DMS 273 (cell line): ENCODE measurements around the gene PTP4A2.
"Not testable (repeated sequence)": the region's sequence is repeated elsewhere in the genome, so short reads cannot be mapped to it uniquely, and the experiment has no call there.

ENCODE experiments used
- DNase-seq: peaks from one replicate; lab custom pipeline; 2025; ENCODE audit not compliant: unreplicated experiment; lab: John Stamatoyannopoulos, UW

Gene PTP4A2

GRCh38 chr1:31926252-31926651 lies 11.9 kb downstream of the PTP4A2 start:
- DNase-seq = no peak

- not testable (repeated sequence) for DNase-seq
Observed at GRCh38 chr1:31925824-31926223, 12.3 kb downstream of the PTP4A2 start.

GRCh38 chr1:31924839-31925238 lies 13.3 kb downstream of the PTP4A2 start:
- no peak for DNase-seq

- DNase-seq = no peak
Observed at GRCh38 chr1:31923901-31924535, 14.2 kb downstream of the PTP4A2 start.

GRCh38 chr1:31920956-31921355 lies 17.2 kb downstream of the PTP4A2 start:
- DNase-seq = no peak

GRCh38 chr1:31919591-31919990 lies 18.6 kb downstream of the PTP4A2 start:
- no peak for DNase-seq

GRCh38 chr1:31915438-31915837 lies 22.7 kb downstream of the PTP4A2 start:
- DNase-seq = no peak

- DNase-seq = no peak
Observed at GRCh38 chr1:31913968-31914367, 24.2 kb downstream of the PTP4A2 start.

GRCh38 chr1:31912839-31913239 lies 25.3 kb downstream of the PTP4A2 start:
- DNase-seq = no peak

- no peak for DNase-seq
Observed at GRCh38 chr1:31911994-31912780, 26.0 kb downstream of the PTP4A2 start.

- DNase-seq = no peak
Observed at GRCh38 chr1:31910933-31911332, 27.2 kb downstream of the PTP4A2 start.

GRCh38 chr1:31909691-31910090 lies 28.5 kb downstream of the PTP4A2 start:
- no peak for DNase-seq

GRCh38 chr1:31906557-31906956 lies 31.6 kb downstream of the PTP4A2 start:
- no peak for DNase-seq

GRCh38 chr1:31905681-31906080 lies 32.5 kb downstream of the PTP4A2 start:
- no peak for DNase-seq

GRCh38 chr1:31905093-31905509 lies 33.1 kb downstream of the PTP4A2 start:
- DNase-seq = no peak

GRCh38 chr1:31904339-31905092 lies 33.7 kb downstream of the PTP4A2 start:
- no peak for DNase-seq

- DNase-seq = no peak
Observed at GRCh38 chr1:31902510-31902860, 35.7 kb downstream of the PTP4A2 start.

- DNase-seq = no peak
Observed at GRCh38 chr1:31901838-31902509, 36.2 kb downstream of the PTP4A2 start.

- DNase-seq = no peak
Observed at GRCh38 chr1:31900790-31901189, 37.4 kb downstream of the PTP4A2 start.

GRCh38 chr1:31897526-31898100 lies 40.6 kb downstream of the PTP4A2 start:
- no peak for DNase-seq
